Suprapubic skin (tissue), 4 donors: ENCODE measurements around the gene PCDH8.

Experiments used
- CTCF ChIP-seq, 2 donors: fragments of 200-600 bp in 1 of 2; fragments of 450-650 bp in 1 of 2; sonication (generic) in 1 of 2; IDR thresholded peaks; one replicate each; pipeline ENCODE4 v1.5.1; 2016 to 2019; ENCODE audit warnings: antibody characterized with exemption in 2 of 2, mild to moderate bottlenecking in 1 of 2, moderate library complexity in 1 of 2
- EP300 ChIP-seq: sonication (generic); formaldehyde crosslinking; IDR thresholded peaks from one replicate; pipeline ENCODE4 v1.6.1; 2017; ENCODE audit warnings: antibody characterized with exemption
- POLR2A ChIP-seq, 2 donors: fragments of 450-650 bp; IDR thresholded peaks; one replicate each; pipeline ENCODE4 v1.6.1; 2017; ENCODE audit warnings: antibody characterized with exemption in 2 of 2, mild to moderate bottlenecking in 2 of 2, moderate library complexity in 2 of 2
- POLR2AphosphoS5 ChIP-seq, 3 donors: sonication (generic); formaldehyde crosslinking; IDR thresholded peaks; one replicate each; pipeline ENCODE4 v1.6.1; 2017; ENCODE audit warnings: antibody characterized with exemption in 3 of 3

GRCh38 chr13:52830946-52831345, 17.5 kb downstream of the PCDH8 start:
- TF ChIP-seq EP300 (no peak), POLR2AphosphoS5 (IDR thresholded peaks at IDR 0.05) (no peak), CTCF (IDR thresholded peaks at IDR 0.05) (no peak), POLR2A (IDR thresholded peaks at IDR 0.05) (no peak)
